ENCODE data around the gene ZNF606.

Gene ZNF606

GRCh38 chr19:58022283-58022660 lies 19.7 kb upstream of the ZNF606 start:
- Histone ChIP-seq H3F3A (ENCODE audit: insufficient read depth, low read length) (no peaks in the 10 kb centered on the region), H3K4me2 (ENCODE audit: low read depth, low read length) (no peak overlapping the region)

GRCh38 chr19:58021541-58022282 lies 19.1 kb upstream of the ZNF606 start:
- no peak overlapping the region for H3K27ac ChIP-seq (ENCODE audit: low read length)
- H2AFZ ChIP-seq (ENCODE audit: low read length), result no peak overlapping the region

More at GRCh38 chr19:58022283-58022660, 19.7 kb upstream of the ZNF606 start:
- H3K9ac ChIP-seq (ENCODE audit: low read length), result no peak overlapping the region
- no peak overlapping the region for H3K27ac ChIP-seq (ENCODE audit: low read length)
- H3K9me3 ChIP-seq (replicated peaks; ENCODE audit: insufficient read depth, low read length), result no peaks in the 10 kb centered on the region
- TF ChIP-seq CTCF (IDR thresholded peaks at IDR 0.05; ENCODE audit: low read length) (no peak), EZH2phosphoT487 (IDR thresholded peaks at IDR 0.05; ENCODE audit: low read length) (no peak), EZH2 (optimal IDR thresholded peaks at IDR 0.05; ENCODE audit: low read depth, low read length) (no peak)
- H3K79me2 ChIP-seq (ENCODE audit: low read length), result no peaks in the 10 kb centered on the region
- no peaks in the 10 kb centered on the region for H4K20me1 ChIP-seq (ENCODE audit: insufficient read depth, low read length)
- no peaks in the 10 kb centered on the region for H3K9me2 ChIP-seq (replicated peaks; ENCODE audit: insufficient read depth, low read length)
- DNase-seq, result no peak
- no peak overlapping the region for H2AFZ ChIP-seq (ENCODE audit: low read length)
- no peaks in the 10 kb centered on the region for H3K36me3 ChIP-seq (replicated peaks; ENCODE audit: insufficient read depth, low read length)
- no peaks in the 10 kb centered on the region for H3K27me3 ChIP-seq (replicated peaks; ENCODE audit: insufficient read depth, low read length)
- H3K4me3 ChIP-seq (ENCODE audit: low read length), result no peak overlapping the region
- no peaks in the 10 kb centered on the region for H3K4me1 ChIP-seq (ENCODE audit: low read length)

GRCh38 chr19:58020129-58020528 lies 17.5 kb upstream of the ZNF606 start:
- Histone ChIP-seq H3K9me3 (replicated peaks; ENCODE audit: insufficient read depth, low read length) (no peaks in the 10 kb centered on the region), H3K27me3 (replicated peaks; ENCODE audit: insufficient read depth, low read length) (no peaks in the 10 kb centered on the region), H3K79me2 (ENCODE audit: low read length) (no peaks in the 10 kb centered on the region), H3K36me3 (replicated peaks; ENCODE audit: insufficient read depth, low read length) (no peaks in the 10 kb centered on the region), H2AFZ (ENCODE audit: low read length) (no peak overlapping the region), H3F3A (ENCODE audit: insufficient read depth, low read length) (no peaks in the 10 kb centered on the region), H3K9me2 (replicated peaks; ENCODE audit: insufficient read depth, low read length) (no peaks in the 10 kb centered on the region), H3K9ac (ENCODE audit: low read length) (no peak overlapping the region), H3K4me3 (ENCODE audit: low read length) (no peak overlapping the region), H4K20me1 (ENCODE audit: insufficient read depth, low read length) (no peaks in the 10 kb centered on the region), H3K27ac (ENCODE audit: low read length) (no peak overlapping the region), H3K4me1 (ENCODE audit: low read length) (no peaks in the 10 kb centered on the region), H3K4me2 (ENCODE audit: low read depth, low read length) (no peak overlapping the region)
- TF ChIP-seq EZH2phosphoT487 (IDR thresholded peaks at IDR 0.05; ENCODE audit: low read length) (no peak), CTCF (IDR thresholded peaks at IDR 0.05; ENCODE audit: low read length) (no peak), EZH2 (optimal IDR thresholded peaks at IDR 0.05; ENCODE audit: low read depth, low read length) (no peak)
- DNase-seq, result no peak

More at GRCh38 chr19:58021541-58022282, 19.1 kb upstream of the ZNF606 start:
- peak; percentile 8 for DNase-seq
- no peak overlapping the region for H3K4me3 ChIP-seq (ENCODE audit: low read length)
- H3K4me2 ChIP-seq (ENCODE audit: low read depth, low read length), result no peak overlapping the region
- no peaks in the 10 kb centered on the region for H3K4me1 ChIP-seq (ENCODE audit: low read length)
- H4K20me1 ChIP-seq (ENCODE audit: insufficient read depth, low read length), result no peaks in the 10 kb centered on the region
- no peaks in the 10 kb centered on the region for H3K27me3 ChIP-seq (replicated peaks; ENCODE audit: insufficient read depth, low read length)
- no peak overlapping the region for H3K9ac ChIP-seq (ENCODE audit: low read length)
- H3K9me3 ChIP-seq (replicated peaks; ENCODE audit: insufficient read depth, low read length), result no peaks in the 10 kb centered on the region
- no peaks in the 10 kb centered on the region for H3K9me2 ChIP-seq (replicated peaks; ENCODE audit: insufficient read depth, low read length)
- no peaks in the 10 kb centered on the region for H3F3A ChIP-seq (ENCODE audit: insufficient read depth, low read length)
- no peaks in the 10 kb centered on the region for H3K79me2 ChIP-seq (ENCODE audit: low read length)
- H3K36me3 ChIP-seq (replicated peaks; ENCODE audit: insufficient read depth, low read length), result no peaks in the 10 kb centered on the region
- TF ChIP-seq CTCF (IDR thresholded peaks at IDR 0.05; ENCODE audit: low read length) (0 out of 2 replicates have a peak, but pooled peaks have one; percentile 15), EZH2phosphoT487 (IDR thresholded peaks at IDR 0.05; ENCODE audit: low read length) (no peak), EZH2 (optimal IDR thresholded peaks at IDR 0.05; ENCODE audit: low read depth, low read length) (no peak)

All from MM.1S (cell line).